Stimulated activated naive CD8-positive, alpha-beta T cell treated with anti-CD3 and anti-CD28 coated beads, Interleukin-15, amount 100 ng/mL, for 72 hours (primary cell): ENCODE measurements around the gene SFMBT2.
A peak's percentile ranks its signal among the peaks of the same experiment; 100 is the strongest.
"Not testable (repeated sequence)": the region's sequence is repeated elsewhere in the genome, so short reads cannot be mapped to it uniquely, and the experiment has no call there.

Experiments used
- ATAC-seq: fragments of 150-1000 bp; cut with Tn5 transposase; 2 replicates; pipeline ENCODE4 v1.10.0; 2021; ENCODE audit warnings: mild to moderate bottlenecking, moderate library complexity
- DNase-seq, 2 donors: peaks; one replicate each; pipeline ENCODE4 v3.0.0; 2021 to 2022
- H3K27ac Mint-ChIP-seq, 2 donors: one replicate each; pipeline ENCODE4 v1.8.0; 2022; ENCODE audit warnings: mild to moderate bottlenecking in 2 of 2, mixed read lengths in 2 of 2, moderate library complexity in 2 of 2
- H3K27me3 Mint-ChIP-seq: one replicate; pipeline ENCODE4 v1.8.0; 2022; ENCODE audit warnings: mixed read lengths
- H3K4me1 Mint-ChIP-seq: one replicate; pipeline ENCODE4 v1.8.0; 2022; ENCODE audit warnings: mild to moderate bottlenecking, mixed read lengths
- H3K4me3 Mint-ChIP-seq, 2 donors: one replicate each; pipeline ENCODE4 v1.8.0; 2022; ENCODE audit warnings: mild to moderate bottlenecking in 2 of 2, mixed read lengths in 2 of 2, moderate library complexity in 1 of 2
- H3K9me3 Mint-ChIP-seq, 2 donors: one replicate each; pipeline ENCODE4 v1.8.0; 2022; ENCODE audit warnings: mixed read lengths in 2 of 2

SFMBT2 gene

GRCh38 chr10:7315906-7316305 lies 94.9 kb downstream of the SFMBT2 start:
- no peaks in the 10 kb centered on the region for H3K27me3 Mint-ChIP-seq
- no peak overlapping the region for H3K4me3 Mint-ChIP-seq
- no peak overlapping the region for H3K27ac Mint-ChIP-seq
- peaks cover 79% of the 10 kb centered on the region for H3K4me1 Mint-ChIP-seq
- H3K9me3 Mint-ChIP-seq, result no peaks in the 10 kb centered on the region
- no peak for ATAC-seq
- DNase-seq, result no peak

- Mint-ChIP-seq H3K27ac (peak overlapping the region; percentile 49 to 83), H3K4me3 (peak overlapping the region in 1 of 2 donors; percentile 46), H3K4me1 (peaks cover 64% of the 10 kb centered on the region), H3K9me3 (no peaks in the 10 kb centered on the region), H3K27me3 (no peaks in the 10 kb centered on the region)
- DNase-seq (no peak), ATAC-seq (peak; percentile 20)
Measured at GRCh38 chr10:7314170-7314569, 96.7 kb downstream of the SFMBT2 start.

GRCh38 chr10:7312488-7312857 lies 98.4 kb downstream of the SFMBT2 start:
- DNase-seq (no peak), ATAC-seq (no peak)
- H3K4me1 Mint-ChIP-seq, result peaks cover 49% of the 10 kb centered on the region
- H3K27ac Mint-ChIP-seq, result no peak overlapping the region
- no peaks in the 10 kb centered on the region for H3K27me3 Mint-ChIP-seq
- no peaks in the 10 kb centered on the region for H3K9me3 Mint-ChIP-seq
- H3K4me3 Mint-ChIP-seq, result no peak overlapping the region

GRCh38 chr10:7311850-7312487 lies 98.9 kb downstream of the SFMBT2 start:
- not testable (repeated sequence) for H3K9me3 Mint-ChIP-seq, H3K27ac Mint-ChIP-seq, H3K27me3 Mint-ChIP-seq, DNase-seq, H3K4me3 Mint-ChIP-seq, ATAC-seq
- H3K4me1 Mint-ChIP-seq, result peaks cover 47% of the 10 kb centered on the region

GRCh38 chr10:7311218-7311849 lies 99.5 kb downstream of the SFMBT2 start:
- peaks cover 41% of the 10 kb centered on the region for H3K4me1 Mint-ChIP-seq
- H3K27me3 Mint-ChIP-seq, result no peaks in the 10 kb centered on the region
- no peak overlapping the region for H3K4me3 Mint-ChIP-seq
- no peak overlapping the region for H3K27ac Mint-ChIP-seq
- no peak for ATAC-seq
- H3K9me3 Mint-ChIP-seq, result no peaks in the 10 kb centered on the region
- DNase-seq, result no peak

GRCh38 chr10:7310076-7310475 lies 100.8 kb downstream of the SFMBT2 start:
- ATAC-seq (no peak), DNase-seq (no peak)
- Mint-ChIP-seq H3K27ac (no peak overlapping the region), H3K4me1 (peaks cover 28% of the 10 kb centered on the region), H3K4me3 (no peak overlapping the region), H3K27me3 (no peaks in the 10 kb centered on the region), H3K9me3 (peaks cover 0 to 4% of the 10 kb centered on the region in 2 donors)

GRCh38 chr10:7308826-7309225 lies 102.0 kb downstream of the SFMBT2 start:
- ATAC-seq (no peak), DNase-seq (no peak)
- H3K27me3 Mint-ChIP-seq, result no peaks in the 10 kb centered on the region
- H3K9me3 Mint-ChIP-seq, result peaks cover 0 to 4% of the 10 kb centered on the region in 2 donors
- H3K27ac Mint-ChIP-seq, result no peak overlapping the region
- H3K4me1 Mint-ChIP-seq, result peaks cover 27% of the 10 kb centered on the region
- H3K4me3 Mint-ChIP-seq, result no peak overlapping the region

- H3K27me3 Mint-ChIP-seq, result no peaks in the 10 kb centered on the region
- H3K4me1 Mint-ChIP-seq, result peaks cover 30% of the 10 kb centered on the region
- DNase-seq, result no peak
- no peak overlapping the region for H3K4me3 Mint-ChIP-seq
- ATAC-seq, result no peak
- peaks cover 0 to 4% of the 10 kb centered on the region in 2 donors for H3K9me3 Mint-ChIP-seq
- no peak overlapping the region for H3K27ac Mint-ChIP-seq
Measured at GRCh38 chr10:7306616-7307015, 104.2 kb downstream of the SFMBT2 start.

GRCh38 chr10:7306147-7306546 lies 104.7 kb downstream of the SFMBT2 start:
- DNase-seq, result no peak
- no peak overlapping the region for H3K4me3 Mint-ChIP-seq
- peaks cover 35% of the 10 kb centered on the region for H3K4me1 Mint-ChIP-seq
- no peak overlapping the region for H3K27ac Mint-ChIP-seq
- peaks cover 0 to 4% of the 10 kb centered on the region in 2 donors for H3K9me3 Mint-ChIP-seq
- no peak for ATAC-seq
- no peaks in the 10 kb centered on the region for H3K27me3 Mint-ChIP-seq

GRCh38 chr10:7305053-7305452 lies 105.8 kb downstream of the SFMBT2 start:
- ATAC-seq (no peak), DNase-seq (no peak)
- Mint-ChIP-seq H3K4me3 (no peak overlapping the region), H3K27ac (no peak overlapping the region), H3K9me3 (peaks cover 0 to 4% of the 10 kb centered on the region in 2 donors), H3K4me1 (peaks cover 43% of the 10 kb centered on the region), H3K27me3 (no peaks in the 10 kb centered on the region)

- Mint-ChIP-seq H3K27ac (no peak overlapping the region), H3K4me1 (peaks cover 43% of the 10 kb centered on the region), H3K9me3 (peaks cover 0 to 4% of the 10 kb centered on the region in 2 donors), H3K4me3 (no peak overlapping the region), H3K27me3 (no peaks in the 10 kb centered on the region)
- DNase-seq, result no peak
- ATAC-seq, result no peak
Measured at GRCh38 chr10:7304110-7304509, 106.7 kb downstream of the SFMBT2 start.

GRCh38 chr10:7302930-7303557 lies 107.8 kb downstream of the SFMBT2 start:
- Mint-ChIP-seq H3K4me1 (peaks cover 47% of the 10 kb centered on the region), H3K4me3 (no peak overlapping the region), H3K9me3 (peaks cover 0 to 4% of the 10 kb centered on the region in 2 donors), H3K27ac (peak overlapping the region in 1 of 2 donors; percentile 67), H3K27me3 (no peaks in the 10 kb centered on the region)
- DNase-seq (no peak), ATAC-seq (no peak)

GRCh38 chr10:7302392-7302906 lies 108.4 kb downstream of the SFMBT2 start:
- Mint-ChIP-seq H3K27ac (peak overlapping the region in 1 of 2 donors; percentile 54), H3K4me3 (no peak overlapping the region), H3K27me3 (no peaks in the 10 kb centered on the region), H3K4me1 (peaks cover 53% of the 10 kb centered on the region), H3K9me3 (peaks cover 0 to 4% of the 10 kb centered on the region in 2 donors)
- no peak for DNase-seq
- ATAC-seq, result no peak

- peaks cover 66% of the 10 kb centered on the region for H3K4me1 Mint-ChIP-seq
- no peaks in the 10 kb centered on the region for H3K27me3 Mint-ChIP-seq
- peaks cover 0 to 4% of the 10 kb centered on the region in 2 donors for H3K9me3 Mint-ChIP-seq
- peak overlapping the region in 1 of 2 donors; percentile 36 for H3K27ac Mint-ChIP-seq
- ATAC-seq, result no peak
- no peak for DNase-seq
- no peak overlapping the region for H3K4me3 Mint-ChIP-seq
Measured at GRCh38 chr10:7301006-7301778, 109.6 kb downstream of the SFMBT2 start.

- no peak overlapping the region for H3K27ac Mint-ChIP-seq
- no peak overlapping the region for H3K4me3 Mint-ChIP-seq
- no peaks in the 10 kb centered on the region for H3K27me3 Mint-ChIP-seq
- peak; percentile 40 for ATAC-seq
- peaks cover 0 to 4% of the 10 kb centered on the region in 2 donors for H3K9me3 Mint-ChIP-seq
- no peak for DNase-seq
- peaks cover 73% of the 10 kb centered on the region for H3K4me1 Mint-ChIP-seq
Measured at GRCh38 chr10:7300384-7300971, 110.4 kb downstream of the SFMBT2 start.
